Stimulated activated CD8-positive, alpha-beta memory T cell treated with anti-CD3 and anti-CD28 coated beads, Interleukin-15, amount 100 ng/mL, for 24 hours (primary cell): ENCODE results near the gene SIRT3.
"Not testable (repeated sequence)": the region's sequence is repeated elsewhere in the genome, so short reads cannot be mapped to it uniquely, and the experiment has no call there.

ENCODE experiments used
- DNase-seq: peaks from one replicate; pipeline ENCODE4 v3.0.0-alpha.2; 2020; ENCODE audit warnings: low read depth

The SIRT3 gene

DNA sequence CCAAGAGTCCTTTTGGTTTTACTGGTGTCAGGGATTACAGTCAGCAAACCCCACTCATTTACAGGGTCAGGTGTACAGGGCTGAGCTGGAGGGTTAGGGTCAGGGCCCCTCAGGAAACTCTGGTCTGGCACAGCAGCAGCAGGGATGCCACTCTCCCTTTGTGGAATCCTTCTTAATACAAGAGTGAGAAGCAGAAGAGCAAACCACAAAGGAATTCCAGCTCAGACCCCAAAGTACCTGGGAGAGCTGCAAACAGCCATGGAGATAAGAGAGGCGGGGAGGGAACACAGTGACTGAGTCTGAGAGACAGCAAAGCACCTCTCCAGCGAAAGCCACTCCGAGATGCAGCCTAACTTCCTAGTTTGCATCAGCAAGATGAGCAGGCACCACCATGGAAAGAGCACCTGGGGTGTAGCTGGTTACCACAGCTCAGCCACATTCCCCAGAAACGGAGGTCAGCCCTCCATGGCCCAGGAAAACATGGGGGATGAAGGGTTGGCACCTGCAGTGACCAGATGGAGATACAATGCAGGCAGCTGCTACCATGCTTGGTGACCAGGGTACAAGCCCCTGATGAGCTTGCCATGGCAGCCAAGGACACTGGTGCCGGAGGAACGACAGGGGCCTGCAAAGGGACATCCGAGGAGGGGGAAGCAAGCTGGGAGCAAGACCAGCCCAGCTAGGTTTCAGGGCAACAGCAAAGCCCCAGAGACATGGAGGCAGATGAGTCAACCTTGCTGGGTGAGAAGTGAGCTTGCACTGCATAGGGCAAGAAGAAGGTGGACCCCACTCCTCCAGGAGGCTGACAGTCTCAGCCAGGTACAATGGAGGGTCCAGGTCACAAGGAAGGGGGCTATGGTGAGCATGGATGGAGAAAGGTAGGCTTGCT lies 32.8 kb downstream of the SIRT3 start:
- no peak for DNase-seq

DNA sequence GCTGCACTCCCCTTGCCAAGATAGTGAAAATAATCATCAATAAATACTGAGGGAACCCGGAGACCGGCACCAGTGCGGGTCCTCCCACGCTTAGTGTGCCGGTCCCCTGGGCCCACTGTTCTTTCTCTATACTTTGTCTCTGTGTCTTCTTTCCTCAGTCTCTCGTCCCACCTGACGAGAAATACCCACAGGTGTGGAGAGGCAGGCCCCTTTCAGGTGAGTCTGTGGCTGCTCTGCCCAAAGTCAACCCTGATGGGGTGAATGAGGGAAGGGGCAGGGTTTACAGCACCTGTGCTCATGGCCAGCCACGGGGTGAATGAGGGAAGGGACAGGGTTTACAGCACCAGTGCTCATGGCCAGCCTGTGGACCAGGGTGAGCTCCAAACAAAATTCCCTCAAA lies 33.7 kb downstream of the SIRT3 start:
- DNase-seq = no peak

GRCh38 chr11:201966-202365 lies 34.2 kb downstream of the SIRT3 start:
- no peak for DNase-seq

- DNase-seq = no peak
Observed at GRCh38 chr11:200224-201003, 35.7 kb downstream of the SIRT3 start.

GRCh38 chr11:199782-200181 lies 36.4 kb downstream of the SIRT3 start:
- DNase-seq = no peak

DNA sequence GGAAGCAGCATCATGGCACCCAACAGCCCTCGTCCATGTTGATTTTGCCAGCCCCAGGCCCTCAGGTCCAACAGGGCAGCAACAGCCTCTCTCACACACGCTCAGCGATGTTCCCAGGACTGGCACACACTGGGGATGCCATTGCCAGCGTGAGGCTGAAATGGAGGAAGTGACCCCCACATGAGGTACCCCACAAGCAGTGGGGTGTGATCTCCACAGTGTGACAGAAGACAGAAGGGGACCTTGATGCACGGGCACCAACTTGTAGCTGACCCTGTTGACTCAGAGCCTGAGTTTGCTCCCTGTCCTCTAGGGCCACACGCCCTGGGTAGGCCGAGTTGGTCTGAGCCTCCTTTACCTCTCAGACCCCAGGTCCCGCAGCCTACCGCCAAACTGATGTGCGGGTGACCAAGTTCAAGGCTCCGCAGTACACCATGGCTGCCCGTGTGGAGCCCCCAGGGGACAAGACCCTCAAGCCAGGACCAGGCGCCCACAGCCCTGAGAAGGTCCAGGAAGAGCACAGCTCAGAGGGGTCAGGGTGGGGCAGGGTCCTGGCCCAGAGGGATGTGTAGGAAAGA lies 37.0 kb downstream of the SIRT3 start:
- no peak for DNase-seq

DNA sequence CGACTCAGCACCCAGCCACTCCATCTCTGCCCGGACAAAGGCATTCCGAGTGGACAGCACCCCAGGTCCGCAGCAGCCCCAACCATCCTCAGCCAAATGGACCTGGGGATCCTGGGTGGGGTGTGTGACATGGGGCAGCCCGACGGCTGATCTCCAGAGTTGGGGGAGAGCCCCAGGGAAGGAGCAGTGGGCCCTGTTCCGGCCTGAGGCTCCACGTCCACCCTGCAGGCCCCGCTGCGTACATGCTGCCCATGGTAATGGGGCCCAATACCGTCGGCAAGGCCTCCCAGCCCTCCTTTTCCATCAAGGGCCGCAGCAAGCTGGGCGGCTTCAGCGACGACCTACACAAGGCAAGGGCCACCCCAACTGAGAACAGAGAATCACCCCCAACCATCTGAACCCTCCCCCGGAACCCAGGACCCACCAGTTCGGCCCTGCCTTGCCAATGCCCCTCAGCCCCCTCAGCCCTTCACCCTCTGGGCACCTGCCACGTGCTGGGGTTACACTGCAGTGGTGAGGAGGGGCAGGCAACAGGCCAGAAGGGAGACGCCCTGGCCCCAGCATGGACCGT lies 37.8 kb downstream of the SIRT3 start:
- DNase-seq = no peak

DNA sequence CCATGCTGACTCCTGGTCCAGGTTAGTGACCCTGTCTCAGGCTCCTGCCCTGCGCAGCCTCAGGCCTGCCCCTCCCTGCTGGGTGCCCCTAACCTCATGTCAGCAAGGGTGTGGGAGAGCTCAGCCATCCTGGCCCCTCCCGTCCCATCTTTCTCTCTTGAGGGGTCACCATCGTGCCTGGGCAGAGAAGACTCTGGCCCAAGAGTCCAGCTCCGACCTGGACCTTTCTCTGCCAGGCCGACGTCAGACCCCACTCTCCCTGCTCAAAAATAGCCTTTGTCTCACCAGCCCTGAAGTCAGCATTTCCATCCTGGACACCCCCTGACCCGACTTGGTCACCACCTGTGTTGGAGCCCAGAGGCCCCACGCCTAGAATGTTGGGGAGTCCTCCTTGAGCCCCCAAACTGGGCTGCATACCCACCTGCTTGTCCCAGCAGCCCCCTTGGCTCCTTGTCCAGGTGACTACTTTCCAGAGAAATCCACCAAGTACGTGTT lies 38.4 kb downstream of the SIRT3 start:
- no peak for DNase-seq

DNA sequence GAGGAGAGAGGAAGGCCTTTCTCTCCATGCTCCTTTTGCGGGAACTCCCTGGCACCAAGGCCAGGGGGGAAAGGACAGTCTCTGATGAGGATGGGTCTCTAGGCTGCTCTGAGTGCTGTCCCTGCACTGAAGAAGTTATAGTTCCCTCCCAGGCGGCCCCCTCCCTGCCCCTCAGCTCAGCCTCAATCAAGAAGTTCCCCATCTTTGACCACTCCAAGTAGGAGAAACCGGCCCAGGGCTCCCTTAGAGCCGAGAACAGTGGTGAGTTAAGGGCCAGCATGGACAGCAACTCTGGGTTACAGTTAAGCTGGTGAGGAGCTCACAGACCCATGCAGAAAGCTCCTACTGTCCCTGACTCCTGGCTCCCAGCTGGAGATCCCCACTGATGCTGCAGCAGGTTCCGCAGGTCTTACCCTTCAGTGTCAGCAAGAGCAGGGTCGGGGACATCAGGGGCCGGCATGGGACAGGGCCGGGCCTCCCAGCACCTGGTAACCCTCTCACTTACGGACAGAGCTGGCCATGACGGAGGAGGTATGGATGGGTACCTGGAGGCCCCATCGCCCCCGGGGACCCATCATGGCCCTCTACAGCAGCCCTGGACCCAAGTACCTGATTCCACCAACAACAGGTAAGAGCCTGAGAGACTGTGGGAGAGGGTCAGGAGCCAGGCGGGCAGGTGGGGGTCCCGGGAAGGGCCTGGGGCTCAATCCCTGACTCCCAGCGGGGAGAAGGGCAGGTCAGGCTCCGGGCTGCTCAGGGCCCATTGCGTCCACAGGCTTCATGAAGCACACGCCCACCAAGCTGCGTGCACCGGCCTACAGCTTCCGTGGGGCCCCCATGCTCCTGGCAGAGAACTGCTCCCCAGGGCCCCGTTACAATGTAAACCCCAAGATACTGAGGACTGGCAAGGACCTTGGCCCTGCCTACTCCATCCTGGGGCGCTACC lies 39.1 kb downstream of the SIRT3 start:
- DNase-seq = no peak

DNA sequence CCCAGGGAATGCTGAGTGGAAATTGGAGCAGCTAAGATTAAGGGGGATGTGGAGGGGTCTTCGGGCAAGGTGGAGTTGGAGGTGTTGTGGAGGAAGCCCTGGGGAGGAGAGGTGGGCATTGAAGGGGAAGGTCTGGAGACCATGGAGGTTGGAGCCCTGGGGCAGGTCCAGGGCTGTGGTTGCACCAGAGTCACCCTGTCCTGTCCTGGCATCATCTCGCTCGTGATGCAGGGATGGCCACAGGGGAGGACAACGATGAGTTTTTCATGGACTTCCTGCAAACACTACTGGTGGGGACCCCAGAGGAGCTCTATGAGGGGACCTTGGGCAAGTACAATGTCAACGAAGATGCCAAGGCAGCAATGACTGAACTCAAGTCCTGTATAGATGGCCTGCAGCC lies 42.7 kb downstream of the SIRT3 start:
- not testable (repeated sequence) for DNase-seq

DNA sequence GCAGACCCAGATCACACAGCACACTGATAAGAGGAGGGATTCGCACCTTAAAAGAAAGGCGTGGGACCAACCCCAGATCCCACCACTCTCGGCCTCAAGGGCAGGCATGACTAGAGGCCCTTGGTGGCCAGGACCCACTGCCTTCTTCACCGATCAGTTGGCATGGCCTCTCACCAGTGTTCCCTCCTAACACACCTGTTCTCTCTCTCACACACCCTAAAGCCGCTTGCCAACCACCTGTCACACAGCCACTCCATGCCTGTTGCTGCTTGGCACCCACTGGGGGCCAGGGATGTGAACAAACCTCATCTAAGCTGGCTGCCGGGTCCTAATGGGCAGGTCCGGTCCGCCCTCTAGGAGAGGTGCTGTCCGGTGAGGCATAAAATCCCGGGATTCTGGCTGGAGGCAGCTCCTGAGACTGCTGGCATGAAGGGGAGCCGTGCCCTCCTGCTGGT lies 43.4 kb downstream of the SIRT3 start, which contains the start of gene SCGB1C1:
TSS of gene SCGB1C1 (plus strand) at position 405 of the 455 bp plus-strand sequence. CDS start at position 427, 22 bp downstream.
- not testable (repeated sequence) for DNase-seq

GRCh38 chr11:191490-192478 lies 44.4 kb downstream of the SIRT3 start:
- DNase-seq = not testable (repeated sequence)

DNA sequence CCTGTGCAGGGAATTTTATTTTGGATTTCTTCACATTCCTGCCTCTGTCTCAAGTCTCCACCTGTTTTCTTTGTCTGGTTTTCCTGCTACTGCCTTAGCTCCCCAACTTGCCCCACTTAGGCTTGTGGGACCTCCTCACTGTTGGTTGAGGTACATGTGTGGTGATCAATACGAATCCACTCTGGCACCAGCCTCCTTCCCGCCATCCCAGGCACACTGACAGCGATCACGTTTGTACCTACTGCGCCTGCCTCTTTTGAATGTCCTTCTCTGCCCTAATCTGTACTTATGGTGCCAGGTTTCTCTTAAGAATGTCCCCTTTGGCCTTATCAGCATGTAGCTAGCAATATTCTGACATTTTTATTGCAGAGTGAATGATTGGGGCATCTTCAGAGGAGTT lies 45.6 kb downstream of the SIRT3 start:
- DNase-seq = not testable (repeated sequence)

GRCh38 chr11:189843-190311 lies 46.3 kb downstream of the SIRT3 start:
- not testable (repeated sequence) for DNase-seq

DNA sequence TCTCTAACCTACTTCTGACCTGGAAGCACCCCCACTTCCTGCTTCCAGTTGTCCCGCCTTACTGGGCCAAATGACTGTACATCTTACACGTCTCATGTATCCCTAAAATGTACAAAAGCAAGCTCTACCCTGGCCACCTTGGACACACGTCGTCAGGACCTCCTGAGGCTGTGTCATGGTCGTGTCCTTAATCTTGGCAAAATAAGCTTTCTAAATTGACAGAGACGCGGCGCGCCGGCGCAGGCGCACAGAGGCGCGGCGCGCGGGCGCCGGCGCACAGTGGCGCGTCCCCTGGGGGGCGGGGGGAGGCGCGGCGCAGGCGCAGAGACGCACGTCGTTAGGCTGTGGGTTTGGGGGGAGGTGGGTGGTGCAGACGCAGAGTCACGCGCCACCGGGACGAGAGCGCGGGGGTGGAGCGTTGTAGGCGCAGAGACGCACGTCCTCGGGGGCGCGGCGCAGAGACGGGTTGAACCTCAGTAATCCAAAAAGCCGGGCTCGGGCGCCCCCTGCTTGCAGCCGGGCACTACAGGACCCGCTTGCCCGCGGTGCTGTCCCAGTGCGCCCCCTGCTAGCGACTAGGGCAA lies 46.9 kb downstream of the SIRT3 start:
- not testable (repeated sequence) for DNase-seq

DNA sequence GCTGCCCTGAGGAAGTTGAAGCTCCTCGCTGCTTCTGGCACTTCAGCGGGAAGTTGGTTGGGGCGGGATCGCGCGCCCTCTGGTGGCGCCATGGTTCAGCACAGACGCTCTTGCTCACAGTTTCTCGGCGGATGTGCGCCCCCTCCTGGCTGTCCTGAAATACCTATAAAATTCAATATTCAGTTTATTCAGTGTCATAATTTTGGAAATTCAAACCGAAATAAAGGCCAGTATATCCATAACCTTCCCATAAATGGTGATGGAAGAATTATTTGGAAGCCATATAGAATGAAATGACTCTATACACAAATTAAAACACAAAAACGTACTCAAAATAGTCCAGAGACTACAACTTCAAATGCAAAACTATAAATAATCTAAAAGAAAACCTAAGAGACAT lies 55.9 kb downstream of the SIRT3 start:
- DNase-seq = not testable (repeated sequence)
